ENCODE measurements around the gene POLD2. TPM values are rescaled to one million over a fixed set of nuclear protein-coding genes. Genes with fewer than 3 reads are reported as not detected.

Gene POLD2
- total RNA-seq, 1 experiment from 2014 or later = 127 TPM

GRCh38 chr7:44152971-44153947 is 29.9 kb upstream of the POLD2 start:
- no peak for DNase-seq (ENCODE audit: low read depth)

GRCh38 chr7:44151956-44152355 is 28.6 kb upstream of the POLD2 start:
- no peak for DNase-seq (ENCODE audit: low read depth)

- DNase-seq (ENCODE audit: low read depth) = no peak
Measured at GRCh38 chr7:44150966-44151941, 27.9 kb upstream of the POLD2 start.

- no peak for DNase-seq (ENCODE audit: low read depth)
Measured at GRCh38 chr7:44150466-44150832, 27.1 kb upstream of the POLD2 start.

- no peak for DNase-seq (ENCODE audit: low read depth)
Measured at GRCh38 chr7:44149571-44150465, 26.5 kb upstream of the POLD2 start.

- DNase-seq (ENCODE audit: low read depth) = no peak
Measured at GRCh38 chr7:44148961-44149536, 25.7 kb upstream of the POLD2 start.

- DNase-seq (ENCODE audit: low read depth) = no peak
Measured at GRCh38 chr7:44148166-44148565, 24.8 kb upstream of the POLD2 start.

GRCh38 chr7:44147026-44147991 is 24.0 kb upstream of the POLD2 start:
- DNase-seq (ENCODE audit: low read depth) = no peak

GRCh38 chr7:44145969-44146911 is 22.9 kb upstream of the POLD2 start:
- DNase-seq (ENCODE audit: low read depth) = peak; percentile 18

- DNase-seq (ENCODE audit: low read depth) = no peak
Measured at GRCh38 chr7:44145479-44145968, 22.2 kb upstream of the POLD2 start.

GRCh38 chr7:44144968-44145478 is 21.7 kb upstream of the POLD2 start:
- no peak for DNase-seq (ENCODE audit: low read depth)

GRCh38 chr7:44144426-44144967 is 21.1 kb upstream of the POLD2 start:
- no peak for DNase-seq (ENCODE audit: low read depth)

GRCh38 chr7:44143646-44144250 is 20.4 kb upstream of the POLD2 start:
- DNase-seq (ENCODE audit: low read depth) = no peak

GRCh38 chr7:44142028-44142427 is 18.7 kb upstream of the POLD2 start:
- no peak for DNase-seq (ENCODE audit: low read depth)

- no peak for DNase-seq (ENCODE audit: low read depth)
Measured at GRCh38 chr7:44141221-44141850, 18.0 kb upstream of the POLD2 start, which contains the start of gene MYL7. TSS of gene MYL7 (minus strand) at chr7:44141332. CDS start at chr7:44141305, 27 bp downstream.

GRCh38 chr7:44140341-44140740 is 17.0 kb upstream of the POLD2 start:
- DNase-seq (ENCODE audit: low read depth) = no peak
